ENCODE measurements around the gene CRIM1.

Gene CRIM1

DNA sequence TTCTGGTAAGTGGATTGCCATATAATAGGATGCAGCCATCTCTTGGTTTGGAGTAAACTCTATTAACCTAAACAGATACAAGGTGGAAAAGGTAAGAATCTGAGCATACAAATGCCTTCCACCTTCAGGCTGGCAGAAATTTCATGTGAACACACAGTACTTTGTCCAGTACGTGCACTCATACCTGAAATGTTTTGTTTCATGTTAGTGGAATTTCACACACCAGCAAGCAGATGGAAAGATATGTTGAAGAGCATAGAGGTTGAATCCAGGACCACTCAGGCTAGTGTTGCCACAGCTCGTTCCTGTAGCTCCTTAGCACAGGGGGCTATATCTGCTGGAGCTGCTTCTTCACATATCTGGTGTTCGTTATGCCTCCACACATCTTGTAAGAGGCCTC, 34.0 kb downstream of the CRIM1 start:
- peaks cover 37% of the 10 kb centered on the region for H3K4me1 ChIP-seq (ENCODE audit: insufficient read depth, low read length)
- H3K9ac ChIP-seq (ENCODE audit: low read length) = no peak overlapping the region
- H3K27ac ChIP-seq (ENCODE audit: low read depth, low read length) = peak overlapping the region; percentile 6
- H3K9me3 ChIP-seq (ENCODE audit: low read length) = no peaks in the 10 kb centered on the region
- H3K27me3 ChIP-seq (ENCODE audit: control insufficient read depth in 1 of 2, insufficient read depth in 2 of 2, low read length in 2 of 2) = no peaks in the 10 kb centered on the region
- H3K4me3 ChIP-seq (ENCODE audit: low read depth in 1 of 2, low read length in 2 of 2) = no peak overlapping the region
- H3K36me3 ChIP-seq (ENCODE audit: insufficient read depth, low read length) = no peaks in the 10 kb centered on the region

DNA sequence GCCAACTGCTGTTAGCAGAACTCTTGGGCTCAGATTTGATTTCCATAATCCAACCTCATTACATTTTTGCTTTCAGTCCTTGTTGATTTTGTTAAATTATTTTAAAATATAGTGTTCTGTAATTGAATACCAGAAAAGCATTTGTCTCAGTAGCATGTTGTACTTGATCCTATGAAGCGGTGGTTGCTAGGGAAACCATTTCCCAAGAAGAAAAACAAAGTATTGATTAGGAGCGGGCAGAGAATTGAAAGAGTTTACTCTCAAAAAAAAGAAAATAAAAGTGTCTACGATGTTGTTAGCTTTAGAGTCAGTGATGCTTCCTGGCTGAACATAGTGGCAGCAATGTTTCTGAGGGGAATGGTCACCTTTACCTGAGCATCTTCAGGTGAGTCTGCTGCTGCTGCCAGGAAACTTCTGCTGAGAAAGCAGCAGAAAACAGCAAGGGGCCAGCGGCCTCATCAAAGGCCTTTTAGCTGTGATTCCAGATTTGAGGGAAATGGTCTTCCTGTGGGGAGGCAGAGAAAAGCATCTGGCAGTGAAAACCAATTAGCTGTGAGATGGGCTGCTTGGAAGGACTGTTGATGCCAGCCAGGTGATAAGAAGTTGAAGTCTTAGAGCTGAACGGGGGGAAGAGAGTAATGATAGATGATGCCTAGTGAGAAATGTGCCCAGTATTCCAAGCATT, 37.1 kb downstream of the CRIM1 start:
- Histone ChIP-seq H3K27ac (ENCODE audit: low read depth, low read length) (no peak overlapping the region), H3K9ac (ENCODE audit: low read length) (no peak overlapping the region), H3K9me3 (ENCODE audit: low read length) (no peaks in the 10 kb centered on the region), H3K4me1 (ENCODE audit: insufficient read depth, low read length) (peaks cover 41% of the 10 kb centered on the region), H3K4me3 (ENCODE audit: low read depth in 1 of 2, low read length in 2 of 2) (no peak overlapping the region), H3K27me3 (ENCODE audit: control insufficient read depth in 1 of 2, insufficient read depth in 2 of 2, low read length in 2 of 2) (no peaks in the 10 kb centered on the region), H3K36me3 (ENCODE audit: insufficient read depth, low read length) (no peaks in the 10 kb centered on the region)

DNA sequence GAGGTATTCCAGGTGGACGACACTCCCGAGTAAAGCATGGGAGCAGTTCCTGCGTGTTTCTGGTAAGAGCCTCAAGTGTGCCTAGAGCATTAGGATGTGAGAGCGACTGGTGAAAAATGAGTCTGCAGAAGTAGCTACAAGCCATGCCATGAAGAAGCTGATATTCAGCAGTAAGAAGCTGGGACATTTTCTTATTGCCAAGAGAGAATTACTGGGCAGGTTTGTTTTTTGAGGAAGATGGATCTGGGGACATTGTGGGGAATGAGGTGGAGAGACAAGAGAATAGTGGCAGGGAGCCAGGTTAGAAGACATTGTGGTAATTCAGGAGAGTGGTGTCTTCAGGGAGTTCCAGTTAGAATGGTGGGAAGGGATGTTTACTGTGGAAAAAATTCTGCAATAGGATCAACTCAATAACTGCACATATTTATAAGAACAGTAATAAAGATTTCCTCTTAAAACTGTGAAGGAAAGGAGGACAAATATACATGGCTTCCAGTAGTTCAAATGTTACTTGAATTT, 38.2 kb downstream of the CRIM1 start:
- Histone ChIP-seq H3K4me1 (ENCODE audit: insufficient read depth, low read length) (peaks cover 31% of the 10 kb centered on the region), H3K9ac (ENCODE audit: low read length) (no peak overlapping the region), H3K36me3 (ENCODE audit: insufficient read depth, low read length) (no peaks in the 10 kb centered on the region), H3K9me3 (ENCODE audit: low read length) (no peaks in the 10 kb centered on the region), H3K27me3 (ENCODE audit: control insufficient read depth in 1 of 2, insufficient read depth in 2 of 2, low read length in 2 of 2) (no peaks in the 10 kb centered on the region), H3K4me3 (ENCODE audit: low read depth in 1 of 2, low read length in 2 of 2) (no peak overlapping the region), H3K27ac (ENCODE audit: low read depth, low read length) (no peak overlapping the region)

DNA sequence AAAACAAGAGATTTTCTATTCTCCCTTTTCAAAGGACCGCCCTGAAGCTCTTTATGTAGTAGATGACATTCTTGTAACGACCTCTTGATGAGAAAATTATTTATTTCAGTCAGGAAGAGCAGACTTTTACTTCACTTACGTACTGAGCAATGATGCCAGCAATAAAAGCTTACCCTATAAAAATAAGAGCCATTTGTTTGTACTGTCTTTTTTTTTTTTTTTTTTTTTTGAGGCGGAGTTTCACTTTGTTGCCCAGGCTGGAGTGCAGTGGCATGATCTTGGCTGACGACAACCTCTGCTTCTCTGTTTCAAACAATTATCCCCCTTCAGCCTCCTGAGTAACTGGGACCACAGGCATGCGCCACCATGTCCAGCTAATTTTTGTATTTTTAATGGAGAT, 39.2 kb downstream of the CRIM1 start:
- H3K9me3 ChIP-seq (ENCODE audit: low read length) = no peaks in the 10 kb centered on the region
- H3K4me3 ChIP-seq (ENCODE audit: low read depth in 1 of 2, low read length in 2 of 2) = no peak overlapping the region
- no peaks in the 10 kb centered on the region for H3K27me3 ChIP-seq (ENCODE audit: control insufficient read depth in 1 of 2, insufficient read depth in 2 of 2, low read length in 2 of 2)
- no peak overlapping the region for H3K9ac ChIP-seq (ENCODE audit: low read length)
- H3K27ac ChIP-seq (ENCODE audit: low read depth, low read length) = no peak overlapping the region
- H3K4me1 ChIP-seq (ENCODE audit: insufficient read depth, low read length) = peaks cover 22% of the 10 kb centered on the region
- H3K36me3 ChIP-seq (ENCODE audit: insufficient read depth, low read length) = no peaks in the 10 kb centered on the region

DNA sequence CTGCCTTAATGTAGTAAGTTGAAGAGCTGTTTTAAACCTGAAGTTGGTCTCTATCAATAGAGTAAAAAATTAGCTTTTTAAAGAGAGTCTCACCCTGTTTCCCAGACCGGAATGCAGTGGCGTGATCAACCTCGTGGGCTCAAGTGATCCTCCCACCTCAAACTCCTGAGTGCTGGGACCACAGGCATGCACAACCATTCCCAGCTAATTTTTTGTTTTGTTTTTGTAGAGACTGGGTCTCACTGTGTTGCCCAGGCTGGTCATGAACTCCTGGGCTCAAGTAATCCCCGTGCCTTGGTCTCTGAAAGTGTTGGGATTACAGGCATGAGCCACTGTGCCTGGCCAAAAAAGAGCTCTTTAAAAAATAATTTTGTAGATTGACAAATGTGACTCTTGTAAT, 40.3 kb downstream of the CRIM1 start:
- H3K36me3 ChIP-seq (ENCODE audit: insufficient read depth, low read length) = no peaks in the 10 kb centered on the region
- H3K27ac ChIP-seq (ENCODE audit: low read depth, low read length) = no peak overlapping the region
- no peaks in the 10 kb centered on the region for H3K9me3 ChIP-seq (ENCODE audit: low read length)
- no peak overlapping the region for H3K4me3 ChIP-seq (ENCODE audit: low read depth in 1 of 2, low read length in 2 of 2)
- no peak overlapping the region for H3K9ac ChIP-seq (ENCODE audit: low read length)
- H3K4me1 ChIP-seq (ENCODE audit: insufficient read depth, low read length) = peaks cover 20% of the 10 kb centered on the region
- H3K27me3 ChIP-seq (ENCODE audit: control insufficient read depth in 1 of 2, insufficient read depth in 2 of 2, low read length in 2 of 2) = no peaks in the 10 kb centered on the region

DNA sequence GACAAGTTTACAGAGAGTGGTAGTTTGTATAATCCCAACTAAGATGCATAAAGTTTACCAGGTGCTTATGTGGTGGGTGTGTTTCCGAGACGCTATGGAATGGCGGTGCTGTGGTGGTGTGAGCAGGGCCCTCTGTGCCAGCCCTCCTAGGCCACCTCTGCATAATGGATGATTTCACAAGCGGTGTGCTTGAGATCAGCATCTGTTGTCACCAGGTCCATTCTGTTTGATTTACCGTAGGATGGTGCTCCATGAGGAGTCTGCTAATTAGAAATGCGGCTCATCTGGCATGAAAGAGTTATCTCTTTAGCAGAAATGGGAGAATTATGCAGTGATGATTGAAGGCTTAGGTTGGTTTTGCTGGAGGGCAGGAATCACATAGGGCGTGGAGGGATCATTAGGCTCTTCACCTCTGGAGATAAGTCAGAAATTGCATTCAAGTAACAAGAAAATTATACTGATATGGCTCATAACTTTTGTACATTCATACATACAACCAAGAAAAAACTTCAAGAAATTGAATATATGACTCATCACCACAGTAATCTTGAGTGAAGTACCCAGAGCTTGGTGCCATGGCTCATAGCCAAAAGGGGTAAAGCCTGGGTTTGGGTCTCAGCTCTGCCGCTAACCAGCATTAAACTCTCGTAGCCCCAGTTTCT, 41.4 kb downstream of the CRIM1 start:
- Histone ChIP-seq H3K36me3 (ENCODE audit: insufficient read depth, low read length) (no peaks in the 10 kb centered on the region), H3K9me3 (ENCODE audit: low read length) (no peaks in the 10 kb centered on the region), H3K4me1 (ENCODE audit: insufficient read depth, low read length) (peaks cover 20% of the 10 kb centered on the region), H3K27me3 (ENCODE audit: control insufficient read depth in 1 of 2, insufficient read depth in 2 of 2, low read length in 2 of 2) (no peaks in the 10 kb centered on the region), H3K9ac (ENCODE audit: low read length) (no peak overlapping the region), H3K4me3 (ENCODE audit: low read depth in 1 of 2, low read length in 2 of 2) (no peak overlapping the region), H3K27ac (ENCODE audit: low read depth, low read length) (no peak overlapping the region)

DNA sequence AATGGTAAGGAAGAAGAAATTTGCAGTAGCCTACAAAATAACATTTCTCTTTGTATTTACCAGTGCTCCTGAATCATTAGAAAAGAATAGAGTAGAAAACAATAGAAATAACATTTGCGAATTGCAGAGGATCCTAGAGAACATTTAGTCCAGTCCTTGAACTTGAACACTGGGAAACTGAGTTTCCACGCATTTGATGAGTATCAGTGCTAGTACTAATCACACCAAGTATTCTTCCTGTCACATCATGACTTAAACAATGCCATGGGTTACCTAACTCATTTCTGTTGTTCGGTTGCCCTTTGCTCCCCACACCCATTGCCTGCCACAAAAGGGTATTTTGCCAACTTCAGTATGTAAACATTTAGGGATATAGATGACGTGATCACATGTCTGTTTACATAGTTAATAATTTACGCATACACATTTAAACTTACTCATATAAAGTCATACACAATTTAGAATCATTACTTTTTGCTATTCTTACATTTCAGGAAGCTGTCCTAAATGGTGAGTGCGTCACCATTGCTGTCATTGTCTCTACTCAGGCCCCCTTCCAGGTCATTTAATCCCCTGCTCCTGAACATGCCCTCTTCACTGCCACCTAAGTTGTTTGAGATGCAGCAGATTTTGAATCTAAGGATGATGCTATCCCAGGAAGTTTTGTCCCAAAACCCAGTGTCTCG, 42.3 kb downstream of the CRIM1 start:
- H3K27me3 ChIP-seq (ENCODE audit: control insufficient read depth in 1 of 2, insufficient read depth in 2 of 2, low read length in 2 of 2) = no peaks in the 10 kb centered on the region
- no peak overlapping the region for H3K27ac ChIP-seq (ENCODE audit: low read depth, low read length)
- no peaks in the 10 kb centered on the region for H3K9me3 ChIP-seq (ENCODE audit: low read length)
- no peak overlapping the region for H3K9ac ChIP-seq (ENCODE audit: low read length)
- H3K4me3 ChIP-seq (ENCODE audit: low read depth in 1 of 2, low read length in 2 of 2) = no peak overlapping the region
- peaks cover 20% of the 10 kb centered on the region for H3K4me1 ChIP-seq (ENCODE audit: insufficient read depth, low read length)
- H3K36me3 ChIP-seq (ENCODE audit: insufficient read depth, low read length) = no peaks in the 10 kb centered on the region

DNA sequence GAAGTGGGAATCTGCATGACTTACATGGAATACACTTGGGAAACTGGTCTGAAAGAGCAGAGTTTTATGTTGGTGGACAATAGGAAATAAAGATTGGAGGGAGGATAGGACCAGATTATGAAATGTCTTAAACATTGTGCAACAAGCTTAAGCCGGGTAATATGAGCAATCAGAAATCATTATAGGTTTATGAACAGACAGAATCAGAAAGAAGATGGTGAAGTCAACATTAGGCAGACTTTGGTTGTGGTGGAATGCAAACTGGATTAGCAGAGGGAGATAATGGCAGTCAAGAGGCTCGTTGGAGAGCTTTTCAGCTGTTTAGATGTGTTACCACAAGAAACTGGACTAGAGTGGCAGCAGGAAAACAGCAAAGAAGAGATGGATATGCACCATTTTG, 43.5 kb downstream of the CRIM1 start:
- H3K36me3 ChIP-seq (ENCODE audit: insufficient read depth, low read length) = no peaks in the 10 kb centered on the region
- H3K9ac ChIP-seq (ENCODE audit: low read length) = no peak overlapping the region
- H3K4me3 ChIP-seq (ENCODE audit: low read depth in 1 of 2, low read length in 2 of 2) = no peak overlapping the region
- H3K9me3 ChIP-seq (ENCODE audit: low read length) = no peaks in the 10 kb centered on the region
- H3K27ac ChIP-seq (ENCODE audit: low read depth, low read length) = no peak overlapping the region
- H3K27me3 ChIP-seq (ENCODE audit: control insufficient read depth in 1 of 2, insufficient read depth in 2 of 2, low read length in 2 of 2) = no peaks in the 10 kb centered on the region
- peaks cover 13% of the 10 kb centered on the region for H3K4me1 ChIP-seq (ENCODE audit: insufficient read depth, low read length)

DNA sequence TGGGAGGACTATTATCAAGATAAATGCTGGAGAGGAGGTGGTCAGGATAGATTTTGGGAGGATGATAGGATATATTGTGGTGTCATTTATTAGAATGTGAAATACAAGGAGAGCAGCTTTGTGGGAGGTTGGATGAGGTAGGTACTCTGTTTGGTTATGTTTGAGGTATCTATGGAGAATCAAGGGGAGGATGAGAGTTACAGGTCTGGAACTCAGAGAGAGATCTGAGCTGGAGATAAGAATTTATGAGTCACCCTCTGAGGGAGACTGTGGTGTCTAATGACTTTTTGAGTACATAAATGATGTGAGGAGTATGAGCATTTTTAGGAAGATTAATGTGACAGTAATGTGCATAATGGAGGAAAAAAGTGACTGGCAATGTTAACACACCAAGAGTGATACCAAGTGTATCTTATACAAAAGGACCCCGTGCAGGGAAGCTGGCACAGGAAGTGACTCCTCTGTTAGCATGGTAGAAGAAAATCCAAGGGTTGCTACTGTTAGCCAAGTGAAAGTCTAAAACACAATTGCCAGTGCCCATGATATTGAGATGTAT, 48.2 kb downstream of the CRIM1 start:
- no peak overlapping the region for H3K4me3 ChIP-seq (ENCODE audit: low read depth in 1 of 2, low read length in 2 of 2)
- no peaks in the 10 kb centered on the region for H3K9me3 ChIP-seq (ENCODE audit: low read length)
- H3K27me3 ChIP-seq (ENCODE audit: control insufficient read depth in 1 of 2, insufficient read depth in 2 of 2, low read length in 2 of 2) = no peaks in the 10 kb centered on the region
- H3K9ac ChIP-seq (ENCODE audit: low read length) = no peak overlapping the region
- no peak overlapping the region for H3K27ac ChIP-seq (ENCODE audit: low read depth, low read length)
- H3K36me3 ChIP-seq (ENCODE audit: insufficient read depth, low read length) = no peaks in the 10 kb centered on the region
- H3K4me1 ChIP-seq (ENCODE audit: insufficient read depth, low read length) = peaks cover 5% of the 10 kb centered on the region

DNA sequence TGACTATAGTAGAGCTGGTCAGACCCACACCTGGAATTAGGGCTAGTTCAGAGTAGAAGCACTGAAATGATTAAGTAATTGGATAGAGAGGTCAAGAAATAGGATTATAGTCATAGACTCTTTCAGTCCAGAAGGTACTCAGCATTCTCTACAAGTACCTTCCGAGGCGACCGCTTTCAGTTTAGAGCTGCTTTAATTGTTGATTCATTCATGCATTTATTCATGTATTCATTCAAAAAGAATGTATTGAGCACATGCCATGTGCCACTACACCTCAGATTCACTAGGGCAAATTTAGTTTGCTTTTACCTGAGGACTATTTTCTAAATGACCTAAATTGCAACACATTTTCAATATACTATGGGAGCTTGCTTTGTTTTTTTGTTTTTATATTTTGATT, 48.7 kb downstream of the CRIM1 start:
- no peaks in the 10 kb centered on the region for H3K9me3 ChIP-seq (ENCODE audit: low read length)
- no peak overlapping the region for H3K4me3 ChIP-seq (ENCODE audit: low read depth in 1 of 2, low read length in 2 of 2)
- H3K27me3 ChIP-seq (ENCODE audit: control insufficient read depth in 1 of 2, insufficient read depth in 2 of 2, low read length in 2 of 2) = no peaks in the 10 kb centered on the region
- no peaks in the 10 kb centered on the region for H3K36me3 ChIP-seq (ENCODE audit: insufficient read depth, low read length)
- H3K27ac ChIP-seq (ENCODE audit: low read depth, low read length) = no peak overlapping the region
- H3K9ac ChIP-seq (ENCODE audit: low read length) = no peak overlapping the region
- H3K4me1 ChIP-seq (ENCODE audit: insufficient read depth, low read length) = peaks cover 5% of the 10 kb centered on the region

DNA sequence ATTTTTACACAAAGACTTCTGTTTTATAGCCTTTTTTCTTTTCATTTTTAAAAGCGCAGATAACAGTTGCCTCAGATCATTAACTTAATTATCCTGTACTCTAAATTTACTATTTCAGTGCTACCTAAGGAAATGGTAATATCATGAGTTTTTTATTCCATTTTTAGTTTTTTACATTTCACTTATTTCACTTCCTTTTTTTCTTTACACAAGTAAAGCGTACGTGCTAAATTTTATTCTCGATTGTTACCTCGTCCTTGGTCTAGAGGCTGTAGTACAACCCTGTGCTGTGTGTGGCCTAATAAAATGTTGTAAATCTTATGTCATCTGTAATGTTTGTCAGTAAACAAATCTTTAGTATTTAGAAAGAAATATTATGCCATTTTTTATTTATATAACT, 49.2 kb downstream of the CRIM1 start:
- H3K9ac ChIP-seq (ENCODE audit: low read length) = no peak overlapping the region
- H3K9me3 ChIP-seq (ENCODE audit: low read length) = no peaks in the 10 kb centered on the region
- no peak overlapping the region for H3K4me3 ChIP-seq (ENCODE audit: low read depth in 1 of 2, low read length in 2 of 2)
- H3K36me3 ChIP-seq (ENCODE audit: insufficient read depth, low read length) = no peaks in the 10 kb centered on the region
- H3K27me3 ChIP-seq (ENCODE audit: control insufficient read depth in 1 of 2, insufficient read depth in 2 of 2, low read length in 2 of 2) = no peaks in the 10 kb centered on the region
- no peak overlapping the region for H3K27ac ChIP-seq (ENCODE audit: low read depth, low read length)
- peaks cover 5% of the 10 kb centered on the region for H3K4me1 ChIP-seq (ENCODE audit: insufficient read depth, low read length)
